ENCODE data around the gene MRPL21.

GRCh38 chr11:68935516-68936357 lies 32.1 kb upstream of the MRPL21 start:
- TF ChIP-seq CTCF (conservative IDR thresholded peaks at IDR 0.05 in 1 of 2, IDR thresholded peaks at IDR 0.05 in 1 of 2; ENCODE audit: extremely low read depth in 1 of 2, insufficient read depth in 1 of 2, low read depth in 1 of 2, low read length in 2 of 2) (no peak), EZH2 (IDR thresholded peaks at IDR 0.05; ENCODE audit: borderline replicate concordance, low read length) (no peak)

Data from mammary epithelial cell (primary cell).